Ascending aorta (tissue), 2 donors: ENCODE results near the gene SMG6. TPM values are rescaled to one million over a fixed set of nuclear protein-coding genes. Genes with fewer than 3 reads are reported as not detected.

ENCODE experiments used
- DNase-seq, 2 donors: peaks; one replicate each; pipeline ENCODE4 v3.0.0-alpha.2; 2019; ENCODE audit warnings: low spot score in 2 of 2
- H3K27ac ChIP-seq, 2 donors: fragments of 200-600 bp; sonication (generic); one replicate each; pipeline ENCODE4 v1.5.1; 2016 to 2017; ENCODE audit warnings: mild to moderate bottlenecking in 1 of 2
- H3K27me3 ChIP-seq: fragments of 200-600 bp; sonication (generic); one replicate; pipeline ENCODE4 v1.5.1; 2017
- H3K36me3 ChIP-seq, 2 donors: fragments of 200-600 bp; sonication (generic); one replicate each; pipeline ENCODE4 v1.5.1; 2016
- H3K4me1 ChIP-seq, 2 donors: fragments of 200-600 bp; sonication (generic); one replicate each; pipeline ENCODE4 v1.5.1; 2016 to 2017; ENCODE audit warnings: mild to moderate bottlenecking in 1 of 2
- H3K4me3 ChIP-seq, 2 donors: fragments of 200-600 bp; sonication (generic); one replicate each; pipeline ENCODE4 v1.5.1; 2016 to 2017; ENCODE audit warnings: mild to moderate bottlenecking in 1 of 2
- H3K9me3 ChIP-seq, 2 donors: fragments of 200-600 bp; sonication (generic); one replicate each; pipeline ENCODE4 v1.5.1; 2016
- intact Hi-C: fragments of 100-400 bp; cut with DNase I; formaldehyde crosslinking; loops from one replicate; pipeline ENCODE4 v1.15.1; 2023
- total RNA-seq: library from RNA; depleted of rRNA; stranded (reverse); fragments of >200 nt; gene quantifications from one replicate; pipeline ENCODE4 v1.1.0, GENCODE V29; 2016
- TF ChIP-seq, protein P1 (sequence below), 3 experiments: fragments of 200-600 bp in 2 of 3; fragments of 450-650 bp in 1 of 3; sonication (generic) in 2 of 3; IDR thresholded peaks; one replicate each; pipeline ENCODE4 v1.5.1; 2016 to 2019; ENCODE audit warnings: antibody characterized with exemption in 3 of 3, mild to moderate bottlenecking in 1 of 3, moderate library complexity in 1 of 3

The SMG6 gene
- total RNA-seq, 1 donor from 2014 or later: 50.8 TPM

DNA sequence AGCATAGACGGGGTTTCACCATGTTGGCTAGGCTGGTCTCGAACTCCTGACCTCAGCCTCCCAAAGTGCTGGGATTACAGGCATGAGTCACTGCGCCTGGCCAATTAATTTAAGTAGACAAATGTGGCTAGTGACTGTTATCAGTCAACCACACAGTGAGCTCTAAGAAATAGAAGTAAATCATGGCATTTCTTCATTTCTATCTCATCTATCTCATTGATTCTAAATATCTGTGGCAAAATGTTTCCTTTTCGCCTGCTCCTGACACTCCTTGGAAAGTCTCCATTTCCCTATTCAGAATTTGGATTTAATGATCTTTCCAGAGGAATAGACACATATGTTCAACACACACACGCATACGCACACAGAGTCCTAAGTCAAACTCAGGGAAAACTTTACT, 167.3 kb downstream of the SMG6 start:
- Histone ChIP-seq H3K9me3 (no peaks in the 10 kb centered on the region), H3K36me3 (no peaks in the 10 kb centered on the region), H3K4me1 (peaks cover 0 to 6% of the 10 kb centered on the region in 2 donors), H3K4me3 (no peak overlapping the region), H3K27me3 (no peaks in the 10 kb centered on the region), H3K27ac (no peak overlapping the region)
- intact Hi-C loops: no loop called here
- TF ChIP-seq, protein P1, sequence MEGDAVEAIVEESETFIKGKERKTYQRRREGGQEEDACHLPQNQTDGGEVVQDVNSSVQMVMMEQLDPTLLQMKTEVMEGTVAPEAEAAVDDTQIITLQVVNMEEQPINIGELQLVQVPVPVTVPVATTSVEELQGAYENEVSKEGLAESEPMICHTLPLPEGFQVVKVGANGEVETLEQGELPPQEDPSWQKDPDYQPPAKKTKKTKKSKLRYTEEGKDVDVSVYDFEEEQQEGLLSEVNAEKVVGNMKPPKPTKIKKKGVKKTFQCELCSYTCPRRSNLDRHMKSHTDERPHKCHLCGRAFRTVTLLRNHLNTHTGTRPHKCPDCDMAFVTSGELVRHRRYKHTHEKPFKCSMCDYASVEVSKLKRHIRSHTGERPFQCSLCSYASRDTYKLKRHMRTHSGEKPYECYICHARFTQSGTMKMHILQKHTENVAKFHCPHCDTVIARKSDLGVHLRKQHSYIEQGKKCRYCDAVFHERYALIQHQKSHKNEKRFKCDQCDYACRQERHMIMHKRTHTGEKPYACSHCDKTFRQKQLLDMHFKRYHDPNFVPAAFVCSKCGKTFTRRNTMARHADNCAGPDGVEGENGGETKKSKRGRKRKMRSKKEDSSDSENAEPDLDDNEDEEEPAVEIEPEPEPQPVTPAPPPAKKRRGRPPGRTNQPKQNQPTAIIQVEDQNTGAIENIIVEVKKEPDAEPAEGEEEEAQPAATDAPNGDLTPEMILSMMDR (IDR thresholded peaks at IDR 0.05): no peak
- no peak for DNase-seq

DNA sequence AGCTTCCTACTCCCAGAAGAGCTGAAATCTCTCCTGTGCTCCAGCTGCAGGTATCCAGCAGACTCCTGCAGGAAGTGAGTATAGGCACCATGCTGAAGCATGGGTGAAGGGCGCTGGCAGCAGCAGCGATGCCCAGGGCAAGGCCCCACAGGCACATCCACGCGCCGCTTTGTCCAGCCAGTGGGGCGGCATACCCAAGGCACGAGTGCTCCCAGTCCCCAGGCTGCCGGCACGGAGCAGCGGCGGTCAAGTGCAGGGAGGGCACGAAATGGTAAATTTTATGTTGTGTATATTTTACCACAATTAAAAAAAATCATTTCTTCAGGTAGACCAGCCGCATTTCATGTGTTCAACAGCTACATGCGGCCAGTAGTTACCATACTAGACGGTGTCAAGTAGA, 175.6 kb downstream of the SMG6 start:
- no peak for DNase-seq
- H3K4me1 ChIP-seq: peaks cover 0 to 11% of the 10 kb centered on the region in 2 donors
- intact Hi-C loops: no loop called here
- H3K36me3 ChIP-seq: peaks cover 0 to 6% of the 10 kb centered on the region in 2 donors
- no peaks in the 10 kb centered on the region for H3K9me3 ChIP-seq
- no peaks in the 10 kb centered on the region for H3K27me3 ChIP-seq
- TF ChIP-seq, protein P1 (IDR thresholded peaks at IDR 0.05): no peak
- H3K4me3 ChIP-seq: no peak overlapping the region
- no peak overlapping the region for H3K27ac ChIP-seq

DNA sequence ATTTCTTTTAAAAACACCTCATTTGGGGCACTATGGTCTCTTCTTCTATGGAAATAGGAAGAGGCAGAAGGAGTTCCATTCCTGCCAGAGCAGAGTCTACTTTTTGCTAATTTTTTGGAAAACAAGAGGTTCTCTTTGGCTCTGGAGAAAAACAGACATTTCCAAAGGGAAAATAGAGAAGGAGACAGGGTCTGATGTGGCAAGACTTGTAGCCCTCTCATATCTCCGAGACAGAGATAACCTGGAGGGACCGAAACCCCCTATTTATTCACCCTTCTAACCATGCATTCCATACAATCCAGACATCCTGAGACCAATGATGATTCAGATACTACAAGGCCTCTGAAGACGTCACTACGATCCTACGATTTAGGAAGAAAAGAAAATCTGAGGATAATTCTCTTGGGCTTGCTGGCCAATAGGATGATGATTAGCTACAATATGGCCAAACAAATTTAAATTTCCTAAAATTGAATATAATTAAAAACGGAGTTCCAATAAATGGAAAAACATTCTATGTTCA, 178.5 kb downstream of the SMG6 start:
- intact Hi-C loops: no loop called here
- Histone ChIP-seq H3K4me3 (no peak overlapping the region), H3K27me3 (no peaks in the 10 kb centered on the region), H3K36me3 (peaks cover 0 to 6% of the 10 kb centered on the region in 2 donors), H3K4me1 (peaks cover 8 to 19% of the 10 kb centered on the region in 2 donors), H3K27ac (no peak overlapping the region), H3K9me3 (no peaks in the 10 kb centered on the region)
- DNase-seq: no peak
- TF ChIP-seq, protein P1 (IDR thresholded peaks at IDR 0.05): no peak

DNA sequence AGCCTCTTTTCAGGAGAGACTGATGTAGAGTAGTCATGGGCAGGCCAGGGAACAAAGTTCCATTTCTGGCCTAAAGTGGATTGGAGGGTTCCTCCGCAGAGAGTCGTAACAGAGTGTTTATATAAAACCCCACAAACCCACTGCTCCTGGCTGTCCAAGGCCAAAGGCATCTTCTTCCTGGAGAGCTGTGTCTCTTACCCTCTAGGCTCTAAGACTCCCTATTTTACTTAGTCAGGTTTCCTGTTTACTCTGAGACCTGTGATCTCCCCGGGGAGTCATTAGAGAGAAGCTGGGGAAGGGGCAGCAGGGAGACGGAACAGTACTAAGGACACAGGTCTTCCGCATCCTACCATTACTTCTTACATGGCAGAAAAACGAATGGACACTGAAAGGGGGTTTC, 179.2 kb downstream of the SMG6 start:
- no peak for DNase-seq
- TF ChIP-seq, protein P1 (IDR thresholded peaks at IDR 0.05): no peak
- intact Hi-C loops: no loop called here
- peaks cover 8 to 19% of the 10 kb centered on the region in 2 donors for H3K4me1 ChIP-seq
- no peaks in the 10 kb centered on the region for H3K9me3 ChIP-seq
- no peaks in the 10 kb centered on the region for H3K27me3 ChIP-seq
- H3K27ac ChIP-seq: peak overlapping the region in 1 of 2 donors; percentile 54
- H3K36me3 ChIP-seq: peaks cover 0 to 6% of the 10 kb centered on the region in 2 donors
- no peak overlapping the region for H3K4me3 ChIP-seq

DNA sequence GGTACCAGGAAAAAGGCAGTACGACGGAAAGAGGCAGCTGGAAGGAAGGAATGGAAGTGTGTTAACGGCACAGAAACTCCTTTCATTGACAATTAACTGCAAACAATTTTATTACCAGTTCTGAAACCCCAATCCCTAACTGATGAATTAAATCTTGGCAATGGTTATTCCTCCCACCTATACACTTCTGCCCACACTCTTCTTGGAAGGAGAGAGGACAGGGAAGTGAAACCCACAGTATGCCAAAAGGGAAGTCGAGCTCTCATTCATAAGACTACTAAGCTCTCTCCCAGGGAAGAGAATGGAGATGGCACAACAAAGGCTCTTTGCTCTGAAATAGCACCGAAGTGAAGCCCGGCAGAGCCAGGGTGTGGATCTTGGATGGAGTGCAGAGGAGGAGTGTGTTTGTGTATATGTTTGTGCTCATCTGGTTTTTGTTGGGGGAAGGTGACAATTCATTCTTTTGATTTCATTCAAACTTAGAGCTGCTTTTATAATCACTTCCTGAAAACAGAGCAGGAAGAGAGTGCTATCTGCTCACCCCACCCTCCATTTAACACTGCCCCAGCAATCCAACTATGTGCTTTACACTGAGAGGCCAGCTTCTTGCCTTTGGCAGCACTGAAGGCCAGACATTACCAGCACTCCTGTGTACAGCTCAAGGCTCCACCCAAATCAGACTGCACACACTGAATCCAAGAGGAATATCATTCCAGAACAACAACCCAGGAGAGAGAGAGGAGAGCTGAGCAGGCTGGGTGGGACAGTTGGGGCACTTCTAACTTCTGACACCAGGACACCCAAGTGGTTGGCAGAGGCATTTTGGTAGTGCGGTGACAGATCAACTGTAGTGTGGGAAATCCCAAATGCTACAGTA, 180.0 kb downstream of the SMG6 start:
- Histone ChIP-seq H3K27ac (peak overlapping the region; percentile 31 to 54), H3K4me1 (peaks cover 8 to 19% of the 10 kb centered on the region in 2 donors), H3K4me3 (peak overlapping the region in 1 of 2 donors; percentile 13), H3K27me3 (no peaks in the 10 kb centered on the region), H3K36me3 (peaks cover 0 to 6% of the 10 kb centered on the region in 2 donors), H3K9me3 (no peaks in the 10 kb centered on the region)
- TF ChIP-seq, protein P1 (IDR thresholded peaks at IDR 0.05): no peak
- no peak for DNase-seq
- intact Hi-C loops: no loop called here
